CD4-positive, alpha-beta T cell treated with Interleukin-15 for 4 hours (primary cell): ENCODE data around the gene ZGPAT.

ENCODE experiments used
- DNase-seq: peaks from one replicate; pipeline ENCODE4 v3.0.0-alpha.2; 2020; ENCODE audit warnings: low spot score

The ZGPAT gene

DNA sequence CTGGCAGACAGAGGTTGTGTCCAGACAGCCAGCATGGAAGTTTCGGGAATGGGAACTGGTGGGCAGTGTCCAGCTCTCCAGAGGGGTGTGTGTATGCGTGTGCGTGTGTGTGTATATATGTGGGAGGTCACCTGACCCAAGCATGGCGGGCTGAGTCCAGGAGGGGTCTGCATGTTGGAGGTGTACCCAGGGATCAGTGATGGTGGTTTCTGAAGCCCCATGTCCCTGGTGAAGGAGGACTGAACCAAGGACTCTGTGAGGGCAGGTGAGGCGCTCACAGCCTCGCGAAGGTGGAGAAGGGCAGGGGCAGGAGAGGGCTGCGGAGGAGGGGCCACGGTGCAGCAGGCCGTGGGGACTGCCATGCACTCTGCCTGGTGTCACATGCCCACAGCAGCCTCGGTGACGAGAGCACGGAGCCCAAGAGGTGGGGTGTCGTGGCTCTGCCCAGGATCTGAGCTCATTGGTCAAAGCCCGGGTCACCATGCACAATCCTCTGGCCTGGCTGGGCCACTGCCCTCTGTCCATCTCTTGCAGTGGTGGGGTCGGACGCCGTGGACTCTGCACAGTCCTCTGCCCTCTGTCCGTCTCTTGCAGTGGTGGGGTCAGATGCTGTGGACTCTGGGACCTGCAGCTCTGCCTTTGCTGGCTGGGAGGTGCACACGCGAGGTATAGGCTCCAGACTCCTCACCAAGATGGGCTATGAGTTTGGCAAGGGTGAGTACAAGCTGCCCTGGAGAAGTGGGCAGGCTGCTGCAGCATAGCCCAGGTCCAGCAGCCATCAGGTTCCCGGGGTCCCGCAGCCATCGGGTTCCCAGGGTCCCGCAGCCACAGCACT is 26.5 kb downstream of the ZGPAT start:
- DNase-seq: no peak

DNA sequence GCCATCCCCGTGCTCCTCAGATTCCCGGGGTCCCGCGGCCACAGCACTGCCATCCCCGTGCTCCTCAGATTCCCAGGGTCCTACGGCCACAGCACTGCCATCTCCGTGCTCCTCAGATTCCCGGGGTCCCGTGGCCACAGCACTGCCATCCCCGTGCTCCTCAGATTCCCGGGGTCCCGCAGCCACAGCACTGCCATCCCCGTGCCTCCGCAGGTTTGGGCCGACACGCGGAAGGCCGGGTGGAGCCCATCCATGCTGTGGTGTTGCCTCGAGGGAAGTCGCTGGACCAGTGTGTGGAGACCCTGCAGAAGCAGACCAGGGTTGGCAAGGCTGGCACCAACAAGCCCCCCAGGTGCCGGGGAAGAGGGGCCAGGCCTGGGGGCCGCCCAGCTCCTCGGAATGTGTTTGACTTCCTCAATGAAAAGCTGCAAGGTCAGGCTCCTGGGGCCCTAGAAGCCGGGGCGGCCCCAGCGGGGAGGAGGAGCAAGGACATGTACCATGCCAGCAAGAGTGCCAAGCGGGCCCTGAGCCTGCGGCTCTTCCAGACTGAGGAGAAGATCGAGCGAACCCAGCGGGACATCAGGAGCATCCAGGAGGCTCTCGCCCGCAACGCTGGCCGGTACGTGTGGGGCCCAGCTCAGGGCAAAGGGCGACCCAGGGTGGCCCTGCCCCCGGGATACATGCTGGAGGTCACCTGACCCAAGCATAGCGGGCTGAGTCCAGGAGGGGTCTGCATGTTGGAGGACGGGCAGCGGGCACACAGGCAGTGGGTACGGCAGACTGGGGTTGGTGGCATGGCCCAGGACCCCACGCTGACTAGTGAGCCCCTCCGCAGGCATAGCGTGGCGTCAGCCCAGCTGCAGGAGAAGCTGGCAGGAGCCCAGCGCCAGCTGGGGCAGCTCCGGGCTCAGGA is 27.4 kb downstream of the ZGPAT start:
- DNase-seq: no peak

DNA sequence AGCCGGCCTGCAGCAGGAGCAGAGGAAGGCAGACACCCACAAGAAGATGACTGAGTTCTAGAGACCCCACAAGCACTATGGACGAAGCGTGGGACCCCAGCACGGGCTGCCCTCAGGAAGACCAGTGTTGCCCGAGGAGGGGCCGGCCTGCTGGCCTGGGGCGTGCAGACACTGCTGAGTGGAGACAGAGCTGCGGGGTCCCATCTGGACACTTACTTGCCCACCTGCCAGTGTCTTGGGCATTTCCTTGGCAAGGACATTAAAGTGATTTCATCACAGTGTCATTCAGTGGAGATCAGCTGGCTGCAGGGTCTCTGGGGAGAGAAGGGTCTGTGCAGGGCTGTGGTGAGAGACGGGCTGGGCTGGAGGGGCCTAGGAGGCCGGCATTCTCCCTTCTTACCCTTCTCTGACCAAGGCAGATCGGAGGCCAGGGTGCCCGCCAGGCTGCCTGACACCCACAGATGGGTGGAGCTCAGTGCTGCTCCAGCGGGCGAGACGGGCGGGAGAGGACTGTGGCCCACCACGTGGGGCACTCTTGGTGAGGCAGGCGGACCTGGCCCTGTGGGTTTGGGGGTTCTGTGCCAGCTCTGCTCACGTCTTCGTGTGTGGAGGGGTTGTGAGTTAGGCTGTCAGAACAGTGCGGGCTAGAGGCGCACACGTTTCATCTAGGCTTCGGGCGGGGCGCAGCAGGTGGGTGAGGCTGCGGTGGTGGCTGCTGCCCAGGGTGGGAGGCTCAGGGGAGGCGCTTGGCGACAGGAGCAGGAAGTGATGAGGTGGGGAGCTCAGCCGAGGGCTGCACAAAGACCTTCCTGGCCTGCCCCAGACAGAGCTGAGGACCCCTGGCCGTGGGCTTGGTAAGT is 28.2 kb downstream of the ZGPAT start, which contains the start of gene LIME1:
LIME1 (plus strand) TSS at position 806 of the 860 bp plus-strand sequence. CDS start 886 bp downstream, outside the sequence.
- DNase-seq: peak; percentile 83

DNA sequence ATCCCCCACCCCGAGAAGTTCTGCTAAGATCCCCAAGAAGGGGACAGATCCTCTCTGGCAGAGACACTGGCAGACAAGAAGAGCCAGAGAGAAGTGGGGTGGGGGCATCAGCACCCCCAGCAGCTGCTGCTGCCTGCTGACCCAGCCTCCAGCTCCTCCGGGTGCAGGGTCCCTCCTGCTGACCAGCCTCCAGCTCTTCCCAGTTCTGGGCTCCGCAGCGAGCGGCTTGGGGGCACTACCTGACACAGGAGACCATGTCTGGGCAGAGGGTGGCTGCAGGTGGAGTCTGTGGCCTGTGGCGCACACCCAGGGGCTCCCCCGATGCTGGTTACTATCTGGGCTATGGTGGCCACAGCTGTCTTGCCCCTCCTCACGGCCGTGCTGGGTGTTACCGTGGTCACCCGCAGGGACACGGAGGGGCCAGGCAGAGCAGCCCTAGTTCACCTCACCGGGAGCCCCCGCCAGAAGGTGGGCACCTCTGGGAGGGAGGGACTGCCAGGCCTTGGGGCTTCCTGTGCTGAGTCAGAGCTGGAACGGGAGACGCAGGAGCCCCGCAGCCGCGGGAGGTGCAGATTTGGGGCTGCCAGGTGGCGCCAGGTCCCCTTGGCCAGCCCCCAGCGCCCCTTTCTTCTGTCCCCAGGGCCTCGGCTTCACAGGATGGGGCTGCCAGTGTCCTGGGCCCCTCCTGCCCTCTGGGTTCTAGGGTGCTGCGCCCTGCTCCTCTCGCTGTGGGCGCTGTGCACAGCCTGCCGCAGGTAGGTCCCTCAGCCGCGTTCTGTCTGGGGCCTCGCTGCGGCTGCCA is 29.3 kb downstream of the ZGPAT start:
- peak; percentile 58 for DNase-seq

DNA sequence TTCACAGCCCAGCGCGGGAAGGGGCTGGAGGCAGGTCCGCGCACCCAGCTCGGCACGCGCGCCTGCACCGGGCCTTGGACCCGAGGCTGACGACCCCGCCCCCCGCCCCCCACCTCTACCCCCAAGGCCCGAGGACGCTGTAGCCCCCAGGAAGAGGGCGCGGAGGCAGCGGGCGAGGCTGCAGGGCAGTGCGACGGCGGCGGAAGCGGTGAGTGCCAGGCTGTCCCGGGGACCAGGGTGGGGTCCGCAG is 29.8 kb downstream of the ZGPAT start:
- no peak for DNase-seq

DNA sequence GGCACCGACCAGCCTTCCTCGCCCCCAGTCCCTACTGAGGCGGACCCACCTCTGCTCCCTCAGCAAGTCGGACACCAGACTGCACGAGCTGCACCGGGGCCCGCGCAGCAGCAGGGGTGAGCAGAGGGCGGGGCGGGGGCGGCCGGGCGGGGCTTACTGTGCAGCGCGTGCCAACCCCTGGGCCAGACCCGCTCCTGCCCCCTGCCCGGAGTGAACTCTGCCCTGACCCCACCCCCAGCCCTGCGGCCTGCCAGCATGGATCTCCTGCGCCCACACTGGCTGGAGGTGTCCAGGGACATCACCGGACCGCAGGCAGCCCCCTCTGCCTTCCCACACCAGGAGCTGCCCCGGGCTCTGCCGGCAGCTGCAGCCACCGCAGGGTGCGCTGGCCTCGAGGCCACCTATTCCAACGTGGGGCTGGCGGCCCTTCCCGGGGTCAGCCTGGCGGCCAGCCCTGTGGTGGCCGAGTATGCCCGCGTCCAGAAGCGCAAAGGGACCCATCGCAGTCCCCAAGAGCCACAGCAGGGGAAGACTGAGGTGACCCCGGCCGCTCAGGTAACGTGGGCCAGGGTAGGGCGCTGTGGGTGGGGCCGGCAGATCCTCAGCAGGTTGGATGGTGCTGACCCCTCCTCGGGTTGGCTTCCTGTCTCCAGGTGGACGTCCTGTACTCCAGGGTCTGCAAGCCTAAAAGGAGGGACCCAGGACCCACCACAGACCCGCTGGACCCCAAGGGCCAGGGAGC is 30.3 kb downstream of the ZGPAT start:
- DNase-seq: no peak

DNA sequence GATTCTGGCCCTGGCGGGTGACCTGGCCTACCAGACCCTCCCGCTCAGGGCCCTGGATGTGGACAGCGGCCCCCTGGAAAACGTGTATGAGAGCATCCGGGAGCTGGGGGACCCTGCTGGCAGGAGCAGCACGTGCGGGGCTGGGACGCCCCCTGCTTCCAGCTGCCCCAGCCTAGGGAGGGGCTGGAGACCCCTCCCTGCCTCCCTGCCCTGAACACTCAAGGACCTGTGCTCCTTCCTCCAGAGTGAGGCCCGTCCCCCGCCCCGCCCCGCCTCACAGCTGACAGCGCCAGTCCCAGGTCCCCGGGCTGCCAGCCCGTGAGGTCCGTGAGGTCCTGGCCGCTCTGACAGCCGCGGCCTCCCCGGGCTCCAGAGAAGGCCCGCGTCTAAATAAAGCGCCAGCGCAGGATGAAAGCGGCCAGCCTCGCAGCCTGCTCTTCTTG is 30.9 kb downstream of the ZGPAT start:
- no peak for DNase-seq

DNA sequence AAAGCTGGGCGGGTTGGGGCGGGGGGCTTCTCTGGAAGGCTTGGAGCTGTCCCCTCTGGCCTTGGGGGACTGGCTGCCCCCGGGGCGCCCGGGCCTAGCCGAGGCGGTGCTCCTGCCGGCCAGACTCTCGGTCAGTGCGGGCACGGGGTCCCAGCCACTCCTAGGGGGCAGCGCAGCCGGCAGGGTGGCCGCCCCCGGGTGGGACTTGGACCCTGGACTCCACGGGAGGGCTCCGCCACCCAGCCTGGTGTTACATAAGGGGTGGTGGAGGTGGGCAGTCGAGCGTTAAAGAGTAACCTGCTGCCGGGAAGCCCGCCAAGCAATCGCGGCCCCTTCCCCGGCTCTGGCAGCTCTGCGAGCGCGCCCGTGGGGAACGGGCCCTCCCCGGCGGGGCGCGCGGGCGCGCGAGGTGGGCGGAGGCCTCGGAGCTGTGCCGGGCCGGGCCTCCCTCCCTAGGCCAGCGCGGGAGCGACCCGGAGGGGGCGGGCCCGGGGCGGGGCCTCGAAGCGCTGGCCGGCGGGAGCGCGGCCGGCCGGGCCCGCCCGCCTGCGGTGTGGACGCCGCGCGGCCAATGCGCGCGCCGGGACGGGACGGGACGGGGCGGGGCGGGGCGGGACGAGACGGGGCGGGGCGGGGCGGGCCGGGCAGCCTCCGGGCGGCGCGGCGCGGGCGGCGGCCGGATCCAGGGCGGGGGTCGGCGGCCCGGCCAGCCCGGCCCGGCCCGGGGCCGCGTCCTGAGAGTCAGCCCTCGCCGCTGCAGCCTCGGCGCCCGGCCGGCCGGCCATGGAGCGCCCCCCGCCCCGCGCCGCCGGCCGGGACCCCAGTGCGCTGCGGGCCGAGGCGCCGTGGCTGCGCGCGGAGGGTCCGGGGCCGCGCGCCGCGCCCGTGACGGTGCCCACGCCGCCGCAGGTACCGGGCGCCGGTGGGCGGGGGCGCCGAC is 31.6 kb downstream of the ZGPAT start, which contains the start of gene SLC2A4RG:
SLC2A4RG (plus strand) TSS at position 647 of the 940 bp plus-strand sequence; CDS start at position 784, 137 bp downstream.
- peak; percentile 72 for DNase-seq

DNA sequence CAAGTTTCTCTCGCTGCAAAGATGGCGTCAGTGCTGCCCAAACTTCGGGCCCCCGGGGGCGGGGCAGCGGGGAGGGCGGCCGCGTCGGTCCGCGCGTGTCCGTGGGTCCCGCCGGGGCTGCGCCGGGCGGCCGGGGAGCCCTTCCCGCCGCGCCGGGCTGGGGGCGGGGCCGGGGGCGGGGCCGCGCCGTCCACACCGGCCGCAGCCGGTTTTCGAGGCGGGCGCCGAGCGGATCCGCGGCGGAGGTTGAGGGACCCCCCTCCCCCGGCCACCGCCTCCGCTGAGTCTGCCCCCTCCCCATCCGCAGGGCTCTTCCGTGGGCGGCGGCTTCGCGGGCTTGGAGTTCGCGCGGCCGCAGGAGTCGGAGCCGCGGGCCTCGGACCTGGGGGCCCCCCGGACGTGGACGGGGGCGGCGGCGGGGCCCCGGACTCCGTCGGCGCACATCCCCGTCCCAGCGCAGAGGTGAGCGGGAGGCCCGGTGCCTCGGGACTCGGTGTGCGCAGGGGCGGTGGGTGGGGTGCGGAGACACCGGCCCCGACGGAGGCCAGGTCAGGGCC is 32.3 kb downstream of the ZGPAT start:
- DNase-seq: peak; percentile 55

DNA sequence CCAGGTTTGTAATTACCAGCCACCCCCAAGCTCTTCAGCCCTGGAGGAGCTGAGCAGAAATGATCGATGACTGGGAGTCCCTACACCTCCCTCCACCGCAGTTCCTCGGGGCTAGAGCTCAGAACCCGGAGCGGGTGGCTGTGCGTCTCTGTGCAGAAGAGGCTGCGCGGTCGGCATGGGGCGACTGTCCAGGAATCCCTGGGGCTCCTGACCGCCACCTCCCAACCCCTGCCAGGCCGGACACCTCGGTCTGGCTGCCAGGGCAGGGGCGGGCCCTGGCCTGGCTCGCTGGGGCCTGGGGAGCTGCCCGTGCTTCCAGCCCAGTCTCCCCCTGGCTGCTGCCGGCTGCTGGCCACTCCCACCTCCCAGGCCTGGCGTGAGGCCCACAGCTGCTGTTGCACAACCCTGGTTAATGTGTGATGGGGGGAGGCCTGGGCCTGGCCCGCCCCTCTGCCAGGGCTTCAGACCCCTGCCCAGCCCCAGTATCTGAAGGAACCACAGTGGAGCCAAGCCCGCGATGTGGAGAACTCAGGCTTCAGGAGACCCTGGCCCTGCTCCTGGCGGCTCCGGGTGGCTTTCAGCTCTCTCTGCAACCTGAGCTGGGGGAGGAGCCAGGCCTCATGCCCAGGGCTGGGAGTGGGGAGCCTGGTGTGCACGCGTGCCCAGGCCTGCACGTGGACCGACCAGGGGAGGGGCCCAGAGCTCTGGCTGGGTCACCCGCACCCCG is 33.0 kb downstream of the ZGPAT start:
- peak; percentile 35 for DNase-seq

DNA sequence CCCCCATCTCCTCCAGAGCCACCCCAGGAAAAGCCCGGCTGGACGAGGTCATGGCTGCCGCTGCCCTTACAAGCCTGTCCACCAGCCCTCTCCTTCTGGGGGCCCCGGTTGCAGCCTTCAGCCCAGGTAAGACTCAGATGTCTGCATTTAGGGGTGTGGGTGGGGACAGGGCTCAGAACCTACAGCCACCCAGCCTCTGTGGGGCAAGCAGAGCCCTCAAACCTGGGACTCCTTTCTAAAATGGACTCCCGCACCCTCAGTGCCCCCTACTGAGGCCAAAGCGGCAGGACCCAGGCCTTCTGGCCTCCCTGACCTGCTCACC is 33.5 kb downstream of the ZGPAT start:
- no peak for DNase-seq

DNA sequence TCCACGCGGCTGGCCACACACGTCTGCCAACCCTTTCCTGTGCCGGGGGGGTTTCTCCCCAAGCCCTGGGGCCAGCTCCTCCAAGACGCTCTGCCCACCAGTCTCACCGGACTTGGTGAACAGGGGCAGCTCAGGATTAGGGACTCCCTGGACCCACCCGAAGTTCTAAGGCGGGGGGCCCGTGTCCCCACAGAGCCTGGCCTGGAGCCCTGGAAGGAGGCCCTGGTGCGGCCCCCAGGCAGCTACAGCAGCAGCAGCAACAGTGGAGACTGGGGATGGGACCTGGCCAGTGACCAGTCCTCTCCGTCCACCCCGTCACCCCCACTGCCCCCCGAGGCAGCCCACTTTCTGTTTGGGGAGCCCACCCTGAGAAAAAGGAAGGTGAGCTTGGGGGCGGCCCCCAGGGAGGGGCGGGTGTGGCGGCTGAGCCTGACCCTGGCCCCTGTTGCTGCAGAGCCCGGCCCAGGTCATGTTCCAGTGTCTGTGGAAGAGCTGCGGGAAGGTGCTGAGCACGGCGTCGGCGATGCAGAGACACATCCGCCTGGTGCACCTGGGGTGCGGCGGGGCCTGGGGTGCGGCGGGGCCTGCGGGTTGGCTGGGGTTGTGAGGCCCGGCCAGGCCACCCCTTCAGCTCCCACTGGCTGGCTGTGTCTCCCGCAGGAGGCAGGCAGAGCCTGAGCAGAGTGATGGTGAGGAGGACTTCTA is 34.0 kb downstream of the ZGPAT start:
- DNase-seq: no peak

DNA sequence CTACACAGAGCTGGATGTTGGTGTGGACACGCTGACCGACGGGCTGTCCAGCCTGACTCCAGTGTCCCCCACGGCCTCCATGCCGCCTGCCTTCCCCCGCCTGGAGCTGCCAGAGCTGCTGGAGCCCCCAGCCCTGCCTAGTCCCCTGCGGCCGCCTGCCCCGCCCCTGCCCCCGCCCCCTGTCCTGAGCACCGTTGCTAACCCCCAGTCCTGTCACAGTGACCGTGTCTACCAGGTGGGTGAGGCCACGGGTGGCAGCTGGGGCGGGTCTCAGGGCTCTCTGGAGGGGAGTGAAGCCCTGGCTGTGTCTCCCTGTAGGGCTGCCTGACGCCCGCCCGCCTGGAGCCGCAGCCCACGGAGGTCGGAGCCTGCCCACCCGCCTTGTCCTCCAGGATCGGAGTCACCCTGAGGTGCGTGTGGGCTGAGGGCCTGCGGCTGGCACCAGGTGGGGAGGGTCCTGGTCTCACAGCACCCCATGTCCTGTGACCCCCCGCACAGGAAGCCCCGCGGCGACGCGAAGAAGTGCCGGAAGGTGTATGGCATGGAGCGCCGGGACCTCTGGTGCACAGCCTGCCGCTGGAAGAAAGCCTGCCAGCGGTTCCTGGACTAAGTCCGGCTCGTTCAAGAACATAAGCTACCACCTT is 34.7 kb downstream of the ZGPAT start:
- DNase-seq: no peak

DNA sequence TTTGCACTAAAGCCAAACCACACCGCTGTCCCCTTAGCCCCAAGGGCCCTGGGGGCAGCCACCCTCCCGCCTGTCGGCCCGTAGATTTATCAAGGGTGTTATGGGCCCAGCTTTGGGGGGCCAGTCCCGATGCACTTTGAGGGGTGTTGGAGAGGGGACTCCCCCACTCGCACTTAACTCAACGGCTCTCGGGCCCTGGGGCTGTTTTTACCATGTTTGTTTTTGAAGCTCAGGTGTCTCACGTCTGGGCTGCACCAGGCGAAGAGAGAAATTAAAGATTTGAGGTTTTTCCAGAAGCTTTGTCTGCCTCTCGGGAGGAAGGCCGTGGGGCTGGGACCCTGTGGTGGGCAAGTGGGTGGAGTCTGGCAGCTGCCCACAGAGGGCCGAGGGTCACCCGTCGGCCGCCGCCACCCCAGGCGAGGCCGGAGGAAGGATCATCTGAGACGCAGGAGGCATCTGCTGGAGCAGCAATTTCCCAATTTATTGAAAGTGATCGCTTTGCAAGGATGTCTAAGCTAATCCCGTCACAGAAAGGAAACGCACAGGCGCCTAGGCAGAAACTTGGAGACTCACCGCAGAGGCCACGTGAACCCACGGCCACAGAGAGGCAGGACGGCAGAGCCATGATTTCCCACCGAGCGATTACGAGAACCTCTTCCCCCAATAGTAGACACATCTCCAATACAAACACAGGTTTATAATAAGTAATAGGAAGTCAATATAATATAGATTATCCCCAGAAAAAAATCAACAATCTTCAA is 35.6 kb downstream of the ZGPAT start:
- DNase-seq: no peak

DNA sequence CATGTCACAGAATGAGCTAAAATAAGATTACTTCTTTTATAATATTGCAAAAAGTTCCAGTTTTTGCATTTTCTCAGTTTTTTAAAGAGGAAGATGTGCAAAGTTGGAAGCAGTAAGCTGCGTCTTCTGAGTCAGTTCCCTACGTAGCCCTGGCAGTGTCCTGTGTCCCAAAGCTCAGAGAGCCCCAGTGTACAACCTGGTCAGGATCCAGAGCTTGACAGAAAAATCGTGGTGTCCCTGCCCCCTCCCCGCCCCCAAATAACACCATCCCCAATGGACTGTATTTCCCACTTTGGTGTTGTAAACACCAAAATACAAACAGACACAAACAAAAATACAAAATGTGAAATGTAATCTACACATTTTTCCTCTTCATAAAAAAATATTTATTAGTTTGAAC is 36.3 kb downstream of the ZGPAT start:
- no peak for DNase-seq

DNA sequence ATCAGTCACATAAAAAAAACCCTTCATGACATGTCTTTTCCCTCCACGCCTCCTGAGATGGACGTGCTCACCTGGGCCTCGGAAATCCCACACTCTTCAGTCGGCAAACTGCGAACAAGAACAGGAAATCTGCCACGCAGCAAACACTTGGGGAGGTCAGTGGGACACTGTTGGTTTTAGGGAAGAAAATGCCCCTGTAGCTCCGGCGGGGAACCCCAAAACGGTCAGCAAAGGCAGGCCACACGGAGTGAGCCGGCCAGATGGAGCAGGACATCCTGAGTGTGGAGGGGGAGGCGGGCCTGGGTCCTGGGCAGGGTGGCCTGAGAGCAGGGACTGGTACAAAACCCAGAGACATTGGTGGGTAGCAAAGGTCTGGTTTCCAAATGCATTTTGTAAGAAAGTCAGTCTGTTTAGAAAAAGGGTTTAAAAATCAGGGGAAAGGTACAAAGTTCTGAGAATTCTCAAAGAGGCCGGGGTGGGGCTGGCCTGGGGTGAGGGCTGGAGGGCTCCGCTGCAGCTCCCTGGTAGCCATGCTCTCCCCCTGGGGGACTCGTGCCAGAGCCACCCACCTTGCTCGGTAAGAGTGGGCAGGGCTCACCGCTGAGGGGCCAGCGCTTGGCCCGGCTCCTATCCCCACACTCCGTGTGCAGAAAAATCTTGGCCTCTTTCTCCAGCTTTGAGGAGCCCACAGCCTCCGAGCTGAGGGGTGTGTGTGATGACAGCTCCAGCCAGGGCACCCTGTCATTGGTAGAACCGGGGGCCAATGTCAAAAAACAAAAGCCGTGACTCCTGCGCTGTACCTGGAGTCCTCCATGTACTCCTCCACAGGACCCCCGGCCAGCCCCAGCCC is 37.0 kb downstream of the ZGPAT start:
- no peak for DNase-seq
